Stimulated activated naive CD4-positive, alpha-beta T cell (primary cell): ENCODE results near the gene CDYL2.
"Not testable (repeated sequence)": the region's sequence is repeated elsewhere in the genome, so short reads cannot be mapped to it uniquely, and the experiment has no call there.

Source experiments
- DNase-seq, 6 experiments: peaks; one replicate each; lab custom pipeline; 2025; lab: John Stamatoyannopoulos, UW

Gene CDYL2

GRCh38 chr16:80806927-80807340 is 2.5 kb upstream of the CDYL2 start:
- peak in 1 of 6 experiments; percentile 4 for DNase-seq

- no peak for DNase-seq
Observed at GRCh38 chr16:80806289-80806688, 1.9 kb upstream of the CDYL2 start.

GRCh38 chr16:80804056-80804525 is 307 bp downstream of the CDYL2 start:
- peak in 4 of 6 experiments; percentile 8 to 56 (median 34) for DNase-seq

GRCh38 chr16:80803339-80804055 is 901 bp downstream of the CDYL2 start:
- DNase-seq: peak in 3 of 6 experiments; percentile 7 to 37 (median 17)

GRCh38 chr16:80802902-80803301 is 1.5 kb downstream of the CDYL2 start:
- DNase-seq: no peak

- no peak for DNase-seq
Observed at GRCh38 chr16:80802138-80802537, 2.3 kb downstream of the CDYL2 start.

GRCh38 chr16:80794071-80794470 is 10.3 kb downstream of the CDYL2 start:
- DNase-seq: no peak

GRCh38 chr16:80792031-80792430 is 12.4 kb downstream of the CDYL2 start:
- no peak for DNase-seq

GRCh38 chr16:80791411-80791810 is 13.0 kb downstream of the CDYL2 start:
- DNase-seq: no peak

- no peak for DNase-seq
Observed at GRCh38 chr16:80790751-80791150, 13.6 kb downstream of the CDYL2 start.

- no peak for DNase-seq
Observed at GRCh38 chr16:80788027-80788426, 16.4 kb downstream of the CDYL2 start.

GRCh38 chr16:80786561-80786960 is 17.8 kb downstream of the CDYL2 start:
- not testable (repeated sequence) for DNase-seq

GRCh38 chr16:80784951-80785350 is 19.4 kb downstream of the CDYL2 start:
- DNase-seq: no peak

- DNase-seq: no peak
Observed at GRCh38 chr16:80778703-80779102, 25.7 kb downstream of the CDYL2 start.

- no peak for DNase-seq
Observed at GRCh38 chr16:80776856-80777255, 27.5 kb downstream of the CDYL2 start.

GRCh38 chr16:80775450-80775849 is 28.9 kb downstream of the CDYL2 start:
- no peak for DNase-seq

GRCh38 chr16:80766798-80767197 is 37.6 kb downstream of the CDYL2 start:
- no peak for DNase-seq

GRCh38 chr16:80759419-80760162 is 44.8 kb downstream of the CDYL2 start:
- DNase-seq: no peak

- no peak for DNase-seq
Observed at GRCh38 chr16:80754476-80754875, 49.9 kb downstream of the CDYL2 start.

- no peak for DNase-seq
Observed at GRCh38 chr16:80752541-80752940, 51.9 kb downstream of the CDYL2 start.

- DNase-seq: no peak
Observed at GRCh38 chr16:80751167-80751566, 53.2 kb downstream of the CDYL2 start.

- DNase-seq: no peak
Observed at GRCh38 chr16:80746231-80746630, 58.2 kb downstream of the CDYL2 start.

GRCh38 chr16:80744856-80745255 is 59.5 kb downstream of the CDYL2 start:
- DNase-seq: no peak
